GM12872 (cell line): Measurements from ENCODE around the gene ELAVL4.

Experiments
- TF ChIP-seq, protein P1 (sequence below): IDR thresholded peaks from 3 replicates; pipeline ENCODE4 v1.5.1; 2011; ENCODE audit warnings: low read depth, mild to moderate bottlenecking, low read length, moderate library complexity; ENCODE audit not compliant: insufficient read depth

Gene ELAVL4

GRCh38 chr1:50123071-50123470, 14.4 kb downstream of the ELAVL4 start:
- TF ChIP-seq, protein P1, sequence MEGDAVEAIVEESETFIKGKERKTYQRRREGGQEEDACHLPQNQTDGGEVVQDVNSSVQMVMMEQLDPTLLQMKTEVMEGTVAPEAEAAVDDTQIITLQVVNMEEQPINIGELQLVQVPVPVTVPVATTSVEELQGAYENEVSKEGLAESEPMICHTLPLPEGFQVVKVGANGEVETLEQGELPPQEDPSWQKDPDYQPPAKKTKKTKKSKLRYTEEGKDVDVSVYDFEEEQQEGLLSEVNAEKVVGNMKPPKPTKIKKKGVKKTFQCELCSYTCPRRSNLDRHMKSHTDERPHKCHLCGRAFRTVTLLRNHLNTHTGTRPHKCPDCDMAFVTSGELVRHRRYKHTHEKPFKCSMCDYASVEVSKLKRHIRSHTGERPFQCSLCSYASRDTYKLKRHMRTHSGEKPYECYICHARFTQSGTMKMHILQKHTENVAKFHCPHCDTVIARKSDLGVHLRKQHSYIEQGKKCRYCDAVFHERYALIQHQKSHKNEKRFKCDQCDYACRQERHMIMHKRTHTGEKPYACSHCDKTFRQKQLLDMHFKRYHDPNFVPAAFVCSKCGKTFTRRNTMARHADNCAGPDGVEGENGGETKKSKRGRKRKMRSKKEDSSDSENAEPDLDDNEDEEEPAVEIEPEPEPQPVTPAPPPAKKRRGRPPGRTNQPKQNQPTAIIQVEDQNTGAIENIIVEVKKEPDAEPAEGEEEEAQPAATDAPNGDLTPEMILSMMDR, result no peak

GRCh38 chr1:50126927-50127715, 18.4 kb downstream of the ELAVL4 start:
- TF ChIP-seq, protein P1, result no peak

DNA sequence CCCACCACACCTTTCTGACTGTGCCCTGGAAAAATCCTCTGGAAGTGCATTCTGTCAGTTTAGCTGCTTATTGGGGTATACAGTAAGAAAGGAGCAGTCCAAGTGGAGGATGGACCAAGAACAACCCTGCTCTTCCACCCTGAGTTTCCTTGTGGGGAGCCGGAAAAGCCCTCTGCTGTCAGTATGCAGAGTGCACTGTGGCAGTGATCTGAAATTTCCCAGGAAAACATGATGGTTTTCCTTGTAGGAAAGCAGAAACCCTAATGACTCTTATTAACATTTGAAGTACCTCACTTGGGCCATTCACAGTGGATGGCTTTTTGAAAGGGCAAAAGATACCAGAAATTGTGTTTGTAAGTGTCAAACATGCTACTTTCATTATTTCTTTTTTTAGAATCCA, 20.5 kb downstream of the ELAVL4 start:
- TF ChIP-seq, protein P1, result no peak

GRCh38 chr1:50132347-50132894, 23.7 kb downstream of the ELAVL4 start:
- TF ChIP-seq, protein P1, result no peak

DNA sequence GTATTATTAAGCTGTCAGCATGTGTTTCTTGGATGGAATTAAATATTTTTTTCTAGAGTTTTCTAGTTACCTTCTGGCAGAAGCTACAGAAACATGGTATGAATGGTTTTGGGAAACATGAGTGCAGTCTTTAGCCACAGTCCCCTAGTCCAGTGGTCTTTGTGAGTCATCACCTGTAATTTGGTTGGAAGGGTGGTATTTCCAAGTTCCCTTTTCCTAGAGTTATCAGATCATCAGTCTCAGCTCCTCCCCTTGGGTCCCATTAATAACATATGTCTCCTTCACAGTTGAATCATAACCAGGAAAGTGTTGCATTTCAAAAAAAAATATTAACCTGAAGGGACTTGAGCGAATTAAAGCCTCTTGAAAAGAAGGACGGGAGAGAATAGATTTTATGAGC, 27.0 kb downstream of the ELAVL4 start:
- TF ChIP-seq, protein P1, result no peak

- TF ChIP-seq, protein P1, result no peak
Measured at GRCh38 chr1:50139339-50140181, 30.8 kb downstream of the ELAVL4 start.

DNA sequence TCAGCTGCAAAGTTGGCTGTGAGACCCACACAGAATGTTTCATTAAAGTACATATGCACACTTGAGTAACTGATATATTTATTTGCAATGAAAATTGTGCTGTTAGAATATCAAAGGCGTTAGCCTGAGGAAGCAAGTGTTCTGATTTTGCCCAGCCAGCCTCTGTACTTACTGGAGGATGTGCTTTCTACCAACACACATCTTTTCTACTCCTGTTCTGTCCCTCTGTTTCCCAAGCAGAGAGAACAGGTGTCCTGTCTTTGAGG, 31.4 kb downstream of the ELAVL4 start:
- TF ChIP-seq, protein P1, result no peak
